GM12891 (cell line): ENCODE data around the gene CNTF.

Source experiments
- POLR2A ChIP-seq: IDR thresholded peaks from 2 replicates; pipeline ENCODE4 v1.6.1; 2011; ENCODE audit warnings: low read depth, low read length, control low read depth
- POLR2AphosphoS5 ChIP-seq: IDR thresholded peaks from 2 replicates; pipeline ENCODE4 v1.6.1; 2011; ENCODE audit warnings: low read depth, low read length, control low read depth
- SPI1 ChIP-seq: IDR thresholded peaks from 2 replicates; pipeline ENCODE4 v1.6.1; 2011; ENCODE audit warnings: low read depth, low read length, control low read depth
- TAF1 ChIP-seq: IDR thresholded peaks from 2 replicates; pipeline ENCODE4 v1.6.1; 2011; ENCODE audit warnings: low read depth, low read length, control low read depth

DNA sequence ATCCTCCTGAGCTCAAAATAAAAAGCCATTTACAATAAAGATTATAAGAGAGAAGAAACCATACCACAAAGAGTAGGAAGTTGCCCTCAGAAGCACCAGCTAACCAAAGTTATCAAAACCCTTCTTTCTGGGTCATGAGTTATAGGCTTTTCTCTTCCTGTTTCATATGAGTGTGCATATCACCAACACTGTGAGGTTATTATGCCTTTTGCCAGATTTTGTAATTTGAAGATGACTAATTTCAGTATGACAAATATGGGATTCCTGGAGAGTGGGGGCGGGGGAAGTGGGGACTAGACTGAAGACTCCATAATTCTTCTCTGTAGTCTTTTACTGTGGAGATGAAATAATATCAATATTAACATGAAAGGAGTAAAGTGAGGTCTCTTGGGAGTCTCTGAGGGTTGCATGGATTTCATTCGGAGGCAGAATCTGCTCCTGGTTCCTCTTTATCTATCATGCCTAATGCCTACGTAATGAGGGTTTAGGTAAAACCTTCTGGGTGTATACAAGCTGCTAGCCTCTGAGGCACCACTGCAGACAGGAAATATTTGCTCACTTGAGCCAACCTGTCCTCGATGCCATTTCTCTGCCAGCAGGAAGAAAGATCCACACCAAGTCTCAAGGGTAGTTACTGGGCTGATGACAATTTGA, 48.9 kb upstream of the CNTF start:
- TF ChIP-seq TAF1 (peak; percentile 72), POLR2A (peak; percentile 78; the same call in 1 of the 2 replicates), POLR2AphosphoS5 (peak; percentile 58; the same call in 1 of the 2 replicates), SPI1 (peak; percentile 69)
